K562 (cell line): ENCODE data around the gene AGXT. TPM values are rescaled to one million over a fixed set of nuclear protein-coding genes. Genes with fewer than 3 reads are reported as not detected.

Experiments used
- ATAC-seq: fragments of 200-7000 bp; cut with Tn5 transposase; 3 replicates; pipeline ENCODE4 v1.9.1; 2020; ENCODE audit warnings: moderate library complexity
- BruUV-seq: library from RNA; stranded (reverse); fragments of 400-500 nt; replicated peaks from 2 replicates; lab custom pipeline; 2021; lab: Mats Ljungman, UMichigan
- CTCF ChIA-PET: fragments of 300-600 bp; formaldehyde crosslinking; extraction: SDS; loops from one replicate; lab custom pipeline; 2021; ENCODE audit warnings: low intra/inter-chr PET ratio; lab: Yijun Ruan, JAX
- POLR2A ChIA-PET: fragments of 300-600, 350-650 bp; sonication (Branson Sonifier 250); formaldehyde crosslinking; extraction: SDS; loops from one replicate; lab custom pipeline; 2021; ENCODE audit warnings: antibody characterized with exemption, inconsistent platforms; lab: Yijun Ruan, JAX
- DNase-seq, 4 experiments: peaks; one replicate each; pipeline versions ENCODE4 v3.0.0 to v3.0.0-alpha.2; 2011 to 2018; ENCODE audit warnings: low spot score in 3 of 4, mixed read lengths in 3 of 4; ENCODE audit errors: extremely low read depth in 1 of 4
- FAIRE-seq: peaks from 2 replicates; lab custom pipeline; 2011; peaks lifted over from hg19 to GRCh38; lab: Jason Lieb, UNC
- H2AFZ ChIP-seq: 2 replicates; pipeline ENCODE4 v1.6.0; 2011; ENCODE audit warnings: low read depth, low read length, control low read depth, inconsistent platforms
- H3K27ac ChIP-seq: fragments of 200-600 bp; 3 replicates; pipeline ENCODE4 v1.8.0; 2011; ENCODE audit warnings: low read depth, mild to moderate bottlenecking, control low read depth, inconsistent platforms, low read length, moderate library complexity, mixed read lengths; ENCODE audit errors: extremely low read depth
- H3K27me3 ChIP-seq, 2 experiments: fragments of 300-600 bp in 1 of 2; 2 replicates in 1 of 2; 3 replicates in 1 of 2; pipeline versions ENCODE4 v1.6.0 to v1.8.0; 2011; ENCODE audit warnings: inconsistent platforms in 2 of 2, low read length in 2 of 2, mild to moderate bottlenecking in 1 of 2, mixed read lengths in 1 of 2, moderate library complexity in 1 of 2; ENCODE audit not compliant: control insufficient read depth in 2 of 2, insufficient read depth in 2 of 2
- H3K36me3 ChIP-seq: fragments of 300-600 bp; 3 replicates; pipeline ENCODE4 v1.8.0; 2011; ENCODE audit warnings: mild to moderate bottlenecking, low read length, inconsistent platforms; ENCODE audit not compliant: control insufficient read depth, insufficient read depth
- H3K4me1 ChIP-seq, 2 experiments: fragments of 200-600 bp in 1 of 2; replicated peaks in 1 of 2; 2 replicates in 1 of 2; 3 replicates in 1 of 2; pipeline versions ENCODE4 v1.5.1 to v1.8.0; 2011; ENCODE audit warnings: inconsistent platforms in 2 of 2, low read length in 2 of 2, mild to moderate bottlenecking in 1 of 2, mixed read lengths in 1 of 2, moderate library complexity in 1 of 2; ENCODE audit not compliant: control insufficient read depth in 2 of 2, insufficient read depth in 2 of 2
- H3K4me2 ChIP-seq: 2 replicates; pipeline ENCODE4 v1.6.1; 2011; ENCODE audit warnings: low read length, control low read depth, inconsistent platforms, mixed read lengths; ENCODE audit not compliant: insufficient read depth
- H3K4me3 ChIP-seq: fragments of 200-600 bp; sonication (generic), shearing (Covaris generic); 2 replicates; pipeline ENCODE4 v1.5.1; 2016; ENCODE audit warnings: control low read depth, inconsistent platforms
- H3K79me2 ChIP-seq: fragments of 200-600 bp; 3 replicates; pipeline ENCODE4 v1.8.0; 2011; ENCODE audit warnings: low read length, inconsistent platforms; ENCODE audit not compliant: control insufficient read depth, insufficient read depth
- H3K9ac ChIP-seq, 2 experiments: 2 replicates each; pipeline versions ENCODE4 v1.6.0 to v1.6.1; 2011; ENCODE audit warnings: low read depth in 2 of 2, low read length in 2 of 2, control low read depth in 1 of 2, inconsistent platforms in 1 of 2, mild to moderate bottlenecking in 1 of 2, mixed read lengths in 1 of 2; ENCODE audit not compliant: insufficient read depth in 1 of 2
- H3K9me1 ChIP-seq: one replicate; pipeline ENCODE4 v1.6.0; 2011; ENCODE audit warnings: inconsistent platforms, mild to moderate bottlenecking, low read length, moderate library complexity; ENCODE audit not compliant: control insufficient read depth, insufficient read depth
- H3K9me3 ChIP-seq: replicated peaks from 2 replicates; pipeline ENCODE4 v1.5.1; 2011; ENCODE audit warnings: low read depth, low read length, inconsistent platforms; ENCODE audit not compliant: control insufficient read depth, insufficient read depth
- H4K20me1 ChIP-seq: replicated peaks from 2 replicates; pipeline ENCODE4 v1.6.1; 2011; ENCODE audit warnings: low read length, inconsistent platforms, mixed read lengths; ENCODE audit not compliant: control insufficient read depth, insufficient read depth
- ARID1B ChIP-seq: fragments of 450-650 bp; IDR thresholded peaks from 2 replicates; pipeline ENCODE4 v1.6.1; 2016; ENCODE audit warnings: antibody characterized with exemption, mild to moderate bottlenecking, inconsistent platforms
- CBX1 ChIP-seq: sonication (generic); IDR thresholded peaks from 2 replicates; pipeline ENCODE4 v1.6.1; 2016; ENCODE audit warnings: antibody characterized with exemption, low read depth, mild to moderate bottlenecking
- CHD1 ChIP-seq: fragments of 200-600 bp; sonication (generic); IDR thresholded peaks from one replicate; pipeline ENCODE4 v1.6.1; 2012; ENCODE audit warnings: mild to moderate bottlenecking, moderate library complexity, low read length, inconsistent platforms
- FOXJ3 ChIP-seq: sonication (generic); formaldehyde crosslinking; IDR thresholded peaks from 2 replicates; pipeline ENCODE4 v1.4.0; 2020; ENCODE audit warnings: mild to moderate bottlenecking, missing genetic modification reagents
- GATAD2B ChIP-seq: fragments of 450-650 bp; IDR thresholded peaks from 2 replicates; pipeline ENCODE4 v1.6.1; 2017; ENCODE audit warnings: mild to moderate bottlenecking, borderline replicate concordance
- MEF2A ChIP-seq: IDR thresholded peaks from 2 replicates; pipeline ENCODE4 v1.6.1; 2011; ENCODE audit warnings: low read depth, mild to moderate bottlenecking, low read length, moderate library complexity; ENCODE audit not compliant: control insufficient read depth
- MEF2D ChIP-seq: conservative IDR thresholded peaks from 2 replicates; pipeline ENCODE4 v1.6.1; 2016; ENCODE audit warnings: low read depth, missing genetic modification characterization, missing compliant biosample characterization
- MYNN ChIP-seq, 2 experiments: sonication (generic); formaldehyde crosslinking in 1 of 2; IDR thresholded peaks; 2 replicates each; pipeline versions ENCODE4 v1.5.0 to v1.6.1; 2016 to 2020; ENCODE audit warnings: antibody characterized with exemption in 1 of 2, missing genetic modification reagents in 1 of 2
- NR3C1 ChIP-seq: sonication (generic); formaldehyde crosslinking; IDR thresholded peaks from 2 replicates; pipeline ENCODE4 v1.8.1; 2022; ENCODE audit warnings: missing genetic modification reagents
- PHB2 ChIP-seq: fragments of 450-650 bp; IDR thresholded peaks from 2 replicates; pipeline ENCODE4 v1.6.1; 2017; ENCODE audit warnings: low read depth
- SETDB1 ChIP-seq: IDR thresholded peaks from one replicate; pipeline ENCODE4 v1.6.1; 2012; ENCODE audit warnings: low read length, control low read depth, inconsistent platforms
- ZNF780A ChIP-seq: fragments of 250-450 bp; sonication (Bioruptor Pico); IDR thresholded peaks from 2 replicates; pipeline ENCODE4 v1.5.0; 2021; ENCODE audit warnings: mild to moderate bottlenecking
- WGBS: fragments of 100-300 bp; shearing (Covaris generic); methylation state at CpG from one replicate; pipeline ENCODE4 v1.1.6; 2016; ENCODE audit warnings: low coverage, mixed read lengths; ENCODE audit not compliant: insufficient coverage; ENCODE audit errors: missing lambda C conversion rate; 5-methylcytosine and 5-hydroxymethylcytosine counted together
- in situ Hi-C: fragments of 300-500 bp; cut with MboI; formaldehyde crosslinking; loops from 4 replicates; pipeline ENCODE4 v1.15.0; 2018; ENCODE audit warnings: inconsistent platforms, mixed read lengths
- intact Hi-C: fragments of 100-400 bp; cut with micrococcal nuclease; formaldehyde crosslinking; loops from 2 replicates; pipeline ENCODE4 v1.14.2; 2022
- polyA plus RNA-seq, 8 experiments: library from polyadenylated mRNA; depleted of rRNA in 4 of 8; stranded (reverse) in 5 of 8; unstranded in 3 of 8; fragments of >200 nt; fragmentation: Nextera tagmentation in 2 of 8; fragmentation: Illumina TruSeq in 1 of 8; extraction: Ambion mirVana in 2 of 8; extraction: Trizol in 1 of 8; gene quantifications; 2 replicates each; pipeline versions ENCODE4 v1.2.1 to v1.2.3, GENCODE V29; 2011 to 2014; ENCODE audit warnings: inconsistent platforms in 1 of 8, missing spikeins in 1 of 8
- total RNA-seq, 7 experiments: library from RNA; depleted of rRNA in 6 of 7; stranded (reverse); fragments of >200 nt in 6 of 7; fragmentation: Illumina TruSeq in 2 of 7; extraction: Trizol in 2 of 7; gene quantifications; 2 replicates each; pipeline versions ENCODE4 v1.2.1 to v1.2.3, GENCODE V29; 2011 to 2021; ENCODE audit warnings: low replicate concordance in 1 of 7
- TF ChIP-seq, protein P1 (sequence below): sonication (generic); formaldehyde crosslinking; IDR thresholded peaks from 2 replicates; pipeline ENCODE4 v1.8.0; 2022; ENCODE audit warnings: mild to moderate bottlenecking, missing genetic modification reagents

Gene AGXT
- total and polyA plus RNA-seq, 9 of the 15 experiments (the other 6 are each of a cell fraction or from before 2014, with no cell fraction given) = 0.18 TPM; not detected in 8

DNA sequence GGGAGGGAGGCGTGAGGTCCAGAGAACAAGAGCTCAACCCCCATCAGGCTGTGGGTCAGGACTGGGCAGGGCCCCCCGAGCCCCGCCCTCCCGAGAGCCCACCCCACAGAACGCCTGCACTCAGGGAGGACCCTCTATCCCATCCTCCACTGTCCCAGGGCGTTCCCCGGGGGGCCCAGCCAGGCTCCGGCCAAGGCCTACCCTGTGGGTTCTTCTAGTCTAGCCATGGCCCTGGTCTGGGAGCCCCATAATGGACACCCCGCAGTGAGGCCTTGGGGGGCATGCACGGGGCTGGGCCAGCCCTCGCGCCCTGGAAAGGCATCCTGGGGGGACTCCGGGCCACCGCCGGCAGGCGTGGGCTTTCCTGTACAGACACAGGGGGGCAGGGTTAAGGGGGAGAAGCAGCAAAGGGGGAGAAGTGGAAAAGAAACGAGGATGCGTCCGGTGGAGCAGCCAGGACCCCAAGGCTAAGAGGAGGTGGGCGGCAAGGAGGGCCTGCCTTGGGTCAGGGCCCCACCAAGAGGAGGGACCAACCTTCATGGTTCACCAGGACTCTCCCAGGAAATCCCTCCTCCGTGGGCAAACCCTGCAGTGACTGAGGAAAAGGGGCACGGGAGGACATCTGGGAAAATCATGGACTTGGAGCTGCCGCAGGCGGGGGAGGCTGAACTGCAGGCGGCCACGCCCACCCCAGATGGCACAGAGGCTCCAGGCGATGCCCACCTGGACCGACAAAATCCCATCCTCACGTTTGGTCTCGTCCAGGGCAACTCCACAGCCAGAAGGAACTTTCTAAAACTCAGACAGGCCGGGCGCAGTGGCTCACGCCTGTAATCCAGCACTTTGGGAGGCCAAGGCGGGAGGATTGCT lies 34.8 kb downstream of the AGXT start:
- no peak for FAIRE-seq
- in situ Hi-C loops = no loop called here
- DNase-seq = no peak
- H3K27ac ChIP-seq = no peak overlapping the region
- 4% methylated on average over 17 of the region's 34 CpGs for WGBS
- H3K79me2 ChIP-seq = no peaks in the 10 kb centered on the region
- no peak overlapping the region for H3K4me3 ChIP-seq
- H2AFZ ChIP-seq = no peak overlapping the region
- no peak overlapping the region for H3K9ac ChIP-seq
- no peaks in the 10 kb centered on the region for H3K36me3 ChIP-seq
- intact Hi-C loops = no loop called here
- no peak for ATAC-seq
- no peaks in the 10 kb centered on the region for H3K9me3 ChIP-seq
- H3K4me2 ChIP-seq = no peak overlapping the region
- H3K9me1 ChIP-seq = no peaks in the 10 kb centered on the region
- peaks cover 0 to 50% of the 10 kb centered on the region in 2 experiments; a peak in 3 of 5 replicates for H3K27me3 ChIP-seq
- no peaks in the 10 kb centered on the region for H4K20me1 ChIP-seq
- ChIA-PET POLR2A (no interaction called here), CTCF (no interaction called here)
- BruUV-seq = no TSS peak
- TF ChIP-seq PHB2 = no peak
- TF ChIP-seq, protein P1, sequence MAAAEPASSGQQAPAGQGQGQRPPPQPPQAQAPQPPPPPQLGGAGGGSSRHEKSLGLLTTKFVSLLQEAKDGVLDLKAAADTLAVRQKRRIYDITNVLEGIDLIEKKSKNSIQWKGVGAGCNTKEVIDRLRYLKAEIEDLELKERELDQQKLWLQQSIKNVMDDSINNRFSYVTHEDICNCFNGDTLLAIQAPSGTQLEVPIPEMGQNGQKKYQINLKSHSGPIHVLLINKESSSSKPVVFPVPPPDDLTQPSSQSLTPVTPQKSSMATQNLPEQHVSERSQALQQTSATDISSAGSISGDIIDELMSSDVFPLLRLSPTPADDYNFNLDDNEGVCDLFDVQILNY (CRISPR knock-in tag) = no peak
- TF ChIP-seq CHD1 = no peak
- no peak for TF ChIP-seq CBX1
- no peak for TF ChIP-seq GATAD2B
- TF ChIP-seq NR3C1 (CRISPR knock-in tag) = no peak
- TF ChIP-seq MEF2A = no peak
- no peak for TF ChIP-seq ARID1B
- no peak for TF ChIP-seq MEF2D
- no peak for TF ChIP-seq ZNF780A (CRISPR knock-in tag)
- no peak for TF ChIP-seq MYNN (IDR thresholded peaks at IDR 0.05)
- TF ChIP-seq MYNN (CRISPR knock-in tag; IDR thresholded peaks at IDR 0.05) = no peak
- no peak for TF ChIP-seq SETDB1
- TF ChIP-seq FOXJ3 = no peak
- 0 out of 5 replicates have a peak, but pooled peaks cover 0 to 6% of the 10 kb centered on the region in 2 experiments for H3K4me1 ChIP-seq
